Measurements from ENCODE around the gene SLC9A6. TPM values are rescaled to one million over a fixed set of nuclear protein-coding genes. Genes with fewer than 3 reads are reported as not detected.

SLC9A6 gene
- total RNA-seq, 1 donor from 2014 or later = 18.0 TPM

- Mint-ChIP-seq H3K27me3 (ENCODE audit: unreplicated experiment) (no peaks in the 10 kb centered on the region), H3K9me3 (ENCODE audit: unreplicated experiment) (no peaks in the 10 kb centered on the region), H3K4me1 (ENCODE audit: unreplicated experiment) (peaks cover 20% of the 10 kb centered on the region), H3K4me3 (ENCODE audit: unreplicated experiment) (peak within 1 kb of the TSS; percentile 91), H3K27ac (ENCODE audit: unreplicated experiment) (peak within 1 kb of the TSS; percentile 100), H3K36me3 (ENCODE audit: unreplicated experiment) (no peaks in the 10 kb centered on the region)
- no peak for TF ChIP-seq CTCF (IDR thresholded peaks at IDR 0.05)
- peak; percentile 92 for DNase-seq (ENCODE audit: extremely low spot score, unreplicated experiment)
Measured at GRCh38 chrX:135973548-135974278, 11.5 kb upstream of the SLC9A6 start, which contains the start of gene MMGT1. TSS of gene MMGT1 (minus strand) at chrX:135973988. CDS start at chrX:135973675, 313 bp downstream.

- TF ChIP-seq CTCF (IDR thresholded peaks at IDR 0.05) = no peak
- H3K36me3 Mint-ChIP-seq (ENCODE audit: unreplicated experiment) = no peaks in the 10 kb centered on the region
- no peaks in the 10 kb centered on the region for H3K9me3 Mint-ChIP-seq (ENCODE audit: unreplicated experiment)
- no peak overlapping the region for H3K27ac Mint-ChIP-seq (ENCODE audit: unreplicated experiment)
- no peak for DNase-seq (ENCODE audit: extremely low spot score, unreplicated experiment)
- peak overlapping the region; percentile 18 for H3K4me3 Mint-ChIP-seq (ENCODE audit: unreplicated experiment)
- H3K27me3 Mint-ChIP-seq (ENCODE audit: unreplicated experiment) = no peaks in the 10 kb centered on the region
- peaks cover 20% of the 10 kb centered on the region for H3K4me1 Mint-ChIP-seq (ENCODE audit: unreplicated experiment)
Measured at GRCh38 chrX:135974279-135974856, 10.9 kb upstream of the SLC9A6 start.

- H3K27ac Mint-ChIP-seq (ENCODE audit: unreplicated experiment) = no peak overlapping the region
- no peak overlapping the region for H3K4me3 Mint-ChIP-seq (ENCODE audit: unreplicated experiment)
- H3K9me3 Mint-ChIP-seq (ENCODE audit: unreplicated experiment) = no peaks in the 10 kb centered on the region
- DNase-seq (ENCODE audit: extremely low spot score, unreplicated experiment) = no peak
- peaks cover 19% of the 10 kb centered on the region for H3K4me1 Mint-ChIP-seq (ENCODE audit: unreplicated experiment)
- no peak for TF ChIP-seq CTCF (IDR thresholded peaks at IDR 0.05)
- H3K36me3 Mint-ChIP-seq (ENCODE audit: unreplicated experiment) = no peaks in the 10 kb centered on the region
- H3K27me3 Mint-ChIP-seq (ENCODE audit: unreplicated experiment) = no peaks in the 10 kb centered on the region
Measured at GRCh38 chrX:135975421-135975820, 9.8 kb upstream of the SLC9A6 start.

GRCh38 chrX:135977611-135978010 is 7.6 kb upstream of the SLC9A6 start:
- Mint-ChIP-seq H3K4me3 (ENCODE audit: unreplicated experiment) (no peak overlapping the region), H3K4me1 (ENCODE audit: unreplicated experiment) (peaks cover 9% of the 10 kb centered on the region), H3K27ac (ENCODE audit: unreplicated experiment) (no peak overlapping the region), H3K9me3 (ENCODE audit: unreplicated experiment) (no peaks in the 10 kb centered on the region), H3K27me3 (ENCODE audit: unreplicated experiment) (no peaks in the 10 kb centered on the region), H3K36me3 (ENCODE audit: unreplicated experiment) (no peaks in the 10 kb centered on the region)
- no peak for TF ChIP-seq CTCF (IDR thresholded peaks at IDR 0.05)
- DNase-seq (ENCODE audit: extremely low spot score, unreplicated experiment) = no peak

GRCh38 chrX:135981010-135981409 is 4.2 kb upstream of the SLC9A6 start:
- DNase-seq (ENCODE audit: extremely low spot score, unreplicated experiment) = no peak
- H3K4me3 Mint-ChIP-seq (ENCODE audit: unreplicated experiment) = no peak overlapping the region
- no peaks in the 10 kb centered on the region for H3K36me3 Mint-ChIP-seq (ENCODE audit: unreplicated experiment)
- no peak overlapping the region for H3K27ac Mint-ChIP-seq (ENCODE audit: unreplicated experiment)
- no peaks in the 10 kb centered on the region for H3K27me3 Mint-ChIP-seq (ENCODE audit: unreplicated experiment)
- no peak for TF ChIP-seq CTCF (IDR thresholded peaks at IDR 0.05)
- no peaks in the 10 kb centered on the region for H3K9me3 Mint-ChIP-seq (ENCODE audit: unreplicated experiment)
- H3K4me1 Mint-ChIP-seq (ENCODE audit: unreplicated experiment) = peaks cover 14% of the 10 kb centered on the region
